Mucosa of descending colon (tissue), 3 donors: Measurements from ENCODE around the gene NR3C2. TPM values are rescaled to one million over a fixed set of nuclear protein-coding genes. Genes with fewer than 3 reads are reported as not detected.
"Not testable (repeated sequence)": the region's sequence is repeated elsewhere in the genome, so short reads cannot be mapped to it uniquely, and the experiment has no call there.

Experiments used
- ATAC-seq: fragments of 200-7000 bp; cut with Tn5 transposase; one replicate; pipeline ENCODE4 v1.9.1; 2020; ENCODE audit warnings: mild to moderate bottlenecking, moderate library complexity
- DNase-seq, 3 donors: peaks; one replicate each; pipeline ENCODE4 v3.0.0-alpha.2; 2020
- H3K36me3 ChIP-seq: fragments of 200-600 bp; one replicate; pipeline ENCODE4 v1.8.0; 2021; ENCODE audit warnings: low read depth, mild to moderate bottlenecking
- H3K4me1 ChIP-seq: fragments of 200-600 bp; one replicate; pipeline ENCODE4 v1.8.0; 2021; ENCODE audit warnings: low read depth, mild to moderate bottlenecking
- H3K4me3 ChIP-seq: fragments of 200-600 bp; one replicate; pipeline ENCODE4 v1.8.0; 2021; ENCODE audit warnings: mild to moderate bottlenecking
- H3K9me3 ChIP-seq: fragments of 200-600 bp; one replicate; pipeline ENCODE4 v1.8.0; 2021; ENCODE audit warnings: mild to moderate bottlenecking
- CTCF ChIP-seq: fragments of 200-600 bp; IDR thresholded peaks from one replicate; pipeline ENCODE4 v1.8.0; 2022; ENCODE audit warnings: antibody characterized with exemption, mild to moderate bottlenecking
- intact Hi-C, 2 donors: fragments of 100-400 bp; cut with DNase I in 1 of 2; cut with micrococcal nuclease in 1 of 2; formaldehyde crosslinking; loops; one replicate each; pipeline versions ENCODE4 v1.11.0 to v1.11.1; 2022; cut with DNase I, micrococcal nuclease
- total RNA-seq, 3 donors: library from RNA; stranded (reverse); fragmentation: NEBNext Ultra II Directional in 2 of 3; extraction: Animal tissue kit (Norgen Biotek cat#: 25700) in 2 of 3; gene quantifications; one replicate each; pipeline versions ENCODE4 v1.2.1 to v1.2.4, GENCODE V29; 2021 to 2023
- donor health status: DM: no; HTN: no; CAD: no; lungs with moderate emphysema.
- donor health status: DM: no; HTN: no; CAD: no.
- donor health status: DM: no; HTN: yes; CAD: no.

NR3C2 gene
- total RNA-seq, 3 donors from 2014 or later = 86.5 to 205 (median 108) TPM

GRCh38 chr4:148141501-148141900 is 300.7 kb downstream of the NR3C2 start:
- ATAC-seq = no peak
- intact Hi-C loops = no loop called here
- TF ChIP-seq CTCF = no peak
- H3K4me3 ChIP-seq = no peak overlapping the region
- no peak for DNase-seq
- H3K4me1 ChIP-seq = no peaks in the 10 kb centered on the region
- no peaks in the 10 kb centered on the region for H3K9me3 ChIP-seq
- H3K36me3 ChIP-seq = no peaks in the 10 kb centered on the region

GRCh38 chr4:148126825-148127224 is 315.4 kb downstream of the NR3C2 start:
- no peak for TF ChIP-seq CTCF
- H3K36me3 ChIP-seq = no peaks in the 10 kb centered on the region
- DNase-seq (no peak), ATAC-seq (no peak)
- intact Hi-C loops = no loop called here
- H3K4me1 ChIP-seq = no peaks in the 10 kb centered on the region
- H3K9me3 ChIP-seq = peaks cover 23% of the 10 kb centered on the region
- H3K4me3 ChIP-seq = no peak overlapping the region

GRCh38 chr4:148124512-148124911 is 317.7 kb downstream of the NR3C2 start:
- intact Hi-C loops = no loop called here
- no peak for ATAC-seq
- Histone ChIP-seq H3K4me1 (no peaks in the 10 kb centered on the region), H3K9me3 (peaks cover 23% of the 10 kb centered on the region), H3K36me3 (no peaks in the 10 kb centered on the region), H3K4me3 (no peak overlapping the region)
- TF ChIP-seq CTCF = no peak
- DNase-seq = no peak

- ATAC-seq, intact Hi-C loops, H3K4me1 ChIP-seq, H3K4me3 ChIP-seq, DNase-seq, H3K36me3 ChIP-seq: not testable (repeated sequence)
- peaks cover 23% of the 10 kb centered on the region for H3K9me3 ChIP-seq
Observed at GRCh38 chr4:148123161-148123560, 319.1 kb downstream of the NR3C2 start.

- Histone ChIP-seq H3K36me3 (no peaks in the 10 kb centered on the region), H3K4me3 (no peak overlapping the region), H3K9me3 (peaks cover 20% of the 10 kb centered on the region), H3K4me1 (no peaks in the 10 kb centered on the region)
- intact Hi-C loops = no loop called here
- TF ChIP-seq CTCF = no peak
- DNase-seq (no peak), ATAC-seq (no peak)
Observed at GRCh38 chr4:148120216-148120615, 322.0 kb downstream of the NR3C2 start.

- no peak for ATAC-seq
- Histone ChIP-seq H3K36me3 (no peaks in the 10 kb centered on the region), H3K9me3 (peaks cover 6% of the 10 kb centered on the region), H3K4me1 (no peaks in the 10 kb centered on the region), H3K4me3 (no peak overlapping the region)
- intact Hi-C loops = no loop called here
- no peak for DNase-seq
- no peak for TF ChIP-seq CTCF
Observed at GRCh38 chr4:148118633-148119032, 323.6 kb downstream of the NR3C2 start.
